Measurements from ENCODE around the gene ST8SIA5. TPM values are rescaled to one million over a fixed set of nuclear protein-coding genes. Genes with fewer than 3 reads are reported as not detected.
"Not testable (repeated sequence)": the region's sequence is repeated elsewhere in the genome, so short reads cannot be mapped to it uniquely, and the experiment has no call there.

ST8SIA5 gene
- total RNA-seq (2022) (not detected in 2 replicates), Bru-seq, nascent RNA (percentile 10 among the genes with signal in this experiment), BruChase-seq, experiment 1, labeled RNA remaining after a 6-hour chase (percentile 41 among the genes with signal in this experiment), BruChase-seq, experiment 2, labeled RNA remaining after a 2-hour chase (percentile 34 among the genes with signal in this experiment)
- long read RNA-seq: 0 reads

GRCh38 chr18:46756559-46757201 lies at the start of gene ST8SIA5:
ST8SIA5 (minus strand) TSS chr18:46757053; CDS start chr18:46756508, 545 bp downstream.
- intact Hi-C loops (cut with micrococcal nuclease): no loop called here
- DNase-seq (ENCODE audit: unreplicated experiment): no peak
- ChIA-PET POLR2A (interaction anchor here (0.7 kb wide), 1 partner anchor 666 kb away, joined by 3 read pairs; no protein-coding TSS in a partner anchor), CTCF (no interaction called here)
- Mint-ChIP-seq H3K27ac (ENCODE audit: low read depth, unreplicated experiment) (no peak within 1 kb of the TSS), H3K4me1 (ENCODE audit: insufficient read depth, unreplicated experiment) (no peaks in the 10 kb centered on the region), H3K4me3 (ENCODE audit: unreplicated experiment) (no peak within 1 kb of the TSS), H3K9me3 (ENCODE audit: unreplicated experiment) (no peaks in the 10 kb centered on the region), H3K27me3 (ENCODE audit: insufficient read depth, unreplicated experiment) (peaks cover 28% of the 10 kb centered on the region), H3K36me3 (ENCODE audit: insufficient read depth, unreplicated experiment) (peaks cover 5% of the 10 kb centered on the region)
- BruUV-seq (replicated peaks): no TSS peak
- TF ChIP-seq CTCF (IDR thresholded peaks at IDR 0.05; ENCODE audit: unreplicated experiment): no peak

GRCh38 chr18:46795945-46796344 lies 39.1 kb upstream of the ST8SIA5 start:
- DNase-seq (ENCODE audit: unreplicated experiment); H3K4me3 Mint-ChIP-seq (ENCODE audit: unreplicated experiment); H3K27ac Mint-ChIP-seq (ENCODE audit: low read depth, unreplicated experiment); BruUV-seq (replicated peaks); POLR2A ChIA-PET; H3K9me3 Mint-ChIP-seq (ENCODE audit: unreplicated experiment); H3K27me3 Mint-ChIP-seq (ENCODE audit: insufficient read depth, unreplicated experiment); intact Hi-C loops (cut with micrococcal nuclease); H3K4me1 Mint-ChIP-seq (ENCODE audit: insufficient read depth, unreplicated experiment); H3K36me3 Mint-ChIP-seq (ENCODE audit: insufficient read depth, unreplicated experiment): not testable (repeated sequence)
- CTCF ChIA-PET: interaction anchor here (0.5 kb wide), 1 partner anchor 72 kb away, joined by 4 read pairs; no protein-coding TSS in a partner anchor

GRCh38 chr18:46794607-46795006 lies 37.8 kb upstream of the ST8SIA5 start:
- H3K27ac Mint-ChIP-seq (ENCODE audit: low read depth, unreplicated experiment): no peak overlapping the region
- intact Hi-C loops (cut with micrococcal nuclease): no loop called here
- H3K36me3 Mint-ChIP-seq (ENCODE audit: insufficient read depth, unreplicated experiment): no peaks in the 10 kb centered on the region
- H3K4me3 Mint-ChIP-seq (ENCODE audit: unreplicated experiment): no peak overlapping the region
- no peaks in the 10 kb centered on the region for H3K27me3 Mint-ChIP-seq (ENCODE audit: insufficient read depth, unreplicated experiment)
- ChIA-PET POLR2A (interaction anchor here (1.0 kb wide), 1 partner anchor 26 kb away, joined by 3 read pairs; no protein-coding TSS in a partner anchor), CTCF (no interaction called here)
- no peaks in the 10 kb centered on the region for H3K4me1 Mint-ChIP-seq (ENCODE audit: insufficient read depth, unreplicated experiment)
- TF ChIP-seq CTCF (IDR thresholded peaks at IDR 0.05; ENCODE audit: unreplicated experiment): no peak
- no peak for DNase-seq (ENCODE audit: unreplicated experiment)
- no peaks in the 10 kb centered on the region for H3K9me3 Mint-ChIP-seq (ENCODE audit: unreplicated experiment)
- BruUV-seq (replicated peaks): no TSS peak

- ChIA-PET POLR2A (no interaction called here), CTCF (interaction anchor here (0.7 kb wide), 1 partner anchor 495 kb away, joined by 3 read pairs; no protein-coding TSS in a partner anchor)
- Mint-ChIP-seq H3K27ac (ENCODE audit: low read depth, unreplicated experiment) (no peak overlapping the region), H3K9me3 (ENCODE audit: unreplicated experiment) (no peaks in the 10 kb centered on the region), H3K4me3 (ENCODE audit: unreplicated experiment) (no peak overlapping the region), H3K4me1 (ENCODE audit: insufficient read depth, unreplicated experiment) (no peaks in the 10 kb centered on the region), H3K36me3 (ENCODE audit: insufficient read depth, unreplicated experiment) (no peaks in the 10 kb centered on the region), H3K27me3 (ENCODE audit: insufficient read depth, unreplicated experiment) (no peaks in the 10 kb centered on the region)
- BruUV-seq (replicated peaks): no TSS peak
- intact Hi-C loops (cut with micrococcal nuclease): no loop called here
- DNase-seq (ENCODE audit: unreplicated experiment): peak; percentile 3
- TF ChIP-seq CTCF (IDR thresholded peaks at IDR 0.05; ENCODE audit: unreplicated experiment): no peak
These were observed 36.7 kb upstream of the ST8SIA5 start for GRCh38 chr18:46793565-46793964.

Data from MCF 10A (cell line).